ENCODE data around the gene RPS21.

GRCh38 chr20:62362991-62363919 is 23.6 kb upstream of the RPS21 start:
- TF ChIP-seq ZC3H10 (CRISPR knock-in tag; IDR thresholded peaks at IDR 0.05) (no peak), CSDC2 (CRISPR knock-in tag; IDR thresholded peaks at IDR 0.05) (no peak), ZFP3 (CRISPR knock-in tag; IDR thresholded peaks at IDR 0.05) (no peak), PPARA (CRISPR knock-in tag; IDR thresholded peaks at IDR 0.05; ENCODE audit: borderline replicate concordance) (no peak), PATZ1 (CRISPR knock-in tag; IDR thresholded peaks at IDR 0.05; ENCODE audit: borderline replicate concordance) (no peak), OSR1 (CRISPR knock-in tag; IDR thresholded peaks at IDR 0.05) (no peak), ISL1 (CRISPR knock-in tag; IDR thresholded peaks at IDR 0.05) (no peak), CREB5 (CRISPR knock-in tag; IDR thresholded peaks at IDR 0.05; ENCODE audit: low read depth) (no peak), CSRNP3 (CRISPR knock-in tag; IDR thresholded peaks at IDR 0.05) (no peak), ARNTL (CRISPR knock-in tag; IDR thresholded peaks at IDR 0.05; ENCODE audit: borderline replicate concordance, low read depth) (no peak), GLIS3 (CRISPR knock-in tag; IDR thresholded peaks at IDR 0.05) (no peak), ESRRG (CRISPR knock-in tag; IDR thresholded peaks at IDR 0.05) (no peak)

Measured in SK-N-SH treated with all-trans-retinoic acid at 6 μM for 48 hours (cell line).